ENCODE results near the gene ELL. TPM values are rescaled to one million over a fixed set of nuclear protein-coding genes. Genes with fewer than 3 reads are reported as not detected.

ELL gene
- total and polyA plus RNA-seq, 2 donors (not counting 3 experiments of a cell fraction or from before 2014, with no cell fraction given) = 9.9 to 18.2 TPM

DNA sequence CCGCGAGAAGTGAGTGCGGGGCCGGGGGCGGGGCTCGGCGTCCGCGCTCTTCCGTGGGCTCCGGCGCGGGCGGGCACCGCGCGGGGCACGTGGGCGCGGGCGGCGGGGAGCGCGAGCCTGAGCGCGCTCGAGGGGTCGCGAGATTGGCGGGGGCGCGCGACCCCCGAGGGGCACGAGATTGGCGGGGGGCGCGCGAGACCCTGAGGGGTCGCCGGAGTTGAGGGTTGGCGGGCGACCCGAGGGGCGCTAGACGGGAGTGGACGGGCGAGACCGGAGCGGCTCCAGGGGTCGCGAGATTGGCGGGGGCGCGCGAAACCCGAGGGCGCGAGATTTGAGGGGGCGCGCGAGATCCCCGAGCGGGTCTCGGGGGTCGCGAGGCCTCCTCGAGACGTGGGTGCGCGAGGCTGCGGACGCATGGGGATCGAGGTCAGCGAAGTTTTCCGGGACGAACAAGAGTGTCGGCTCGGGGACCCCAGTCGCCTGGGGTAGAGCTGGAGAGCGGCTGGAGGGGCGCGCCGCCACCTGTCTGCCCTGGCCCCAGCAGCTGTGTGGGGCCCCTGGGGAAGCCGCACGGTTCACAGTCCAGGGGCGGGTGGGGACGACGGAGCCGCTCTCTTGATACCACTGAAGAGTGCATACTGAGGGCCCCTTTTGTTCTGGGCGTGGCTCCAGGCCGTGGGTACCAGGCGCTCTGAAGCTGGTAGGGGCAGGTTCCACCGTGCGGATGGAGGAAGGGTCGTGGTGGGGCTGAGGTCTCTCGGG lies 102.0 kb downstream of the ELL start:
- peak; percentile 65 for FAIRE-seq
- Histone ChIP-seq H3K9me1 (replicated peaks; ENCODE audit: control insufficient read depth, extremely low read depth, insufficient read depth, low read length) (no peaks in the 10 kb centered on the region), H3K4me1 (ENCODE audit: control insufficient read depth, extremely low read depth, insufficient read depth, low read length) (peaks cover 40% of the 10 kb centered on the region), H3K36me3 (ENCODE audit: control insufficient read depth in 2 of 2, extremely low read depth in 1 of 2, insufficient read depth in 2 of 2, low read length in 2 of 2) (no peaks in the 10 kb centered on the region), H3K9ac (replicated peaks; ENCODE audit: extremely low read depth, insufficient read depth, low read length) (peak overlapping the region; percentile 71), H3K4me3 (replicated peaks in 1 of 3; ENCODE audit: insufficient read depth in 1 of 3, low read depth in 1 of 3, low read length in 3 of 3) (peak overlapping the region; percentile 50 to 73 (median 53)), H3K27me3 (ENCODE audit: control insufficient read depth in 2 of 2, insufficient read depth in 2 of 2, low read length in 2 of 2) (no peaks in the 10 kb centered on the region), H4K20me1 (replicated peaks; ENCODE audit: control insufficient read depth, extremely low read depth, insufficient read depth, low read length) (no peaks in the 10 kb centered on the region), H3K9me3 (replicated peaks; ENCODE audit: control insufficient read depth, insufficient read depth, low read length) (no peaks in the 10 kb centered on the region), H3K4me2 (ENCODE audit: insufficient read depth, low read length) (peak overlapping the region; percentile 57), H3K79me2 (ENCODE audit: control insufficient read depth, insufficient read depth, low read length) (peaks cover 53% of the 10 kb centered on the region), H2AFZ (ENCODE audit: low read depth, low read length) (peak overlapping the region; percentile 14), H3K27ac (ENCODE audit: insufficient read depth, low read depth, low read length) (peak overlapping the region; percentile 54)
- POLR2A ChIA-PET = interaction anchor here (1.5 to 5.8 kb wide), 3 partner anchors 9 to 139 kb away, joined by 4 to 58 read pairs (median 9); partner anchors contain the start of genes GDF15 and JUND
- no peak for DNase-seq (ENCODE audit: low read depth, low spot score)
- TF ChIP-seq GATA2 (IDR thresholded peaks at IDR 0.05; ENCODE audit: insufficient read depth, insufficient read length, low read depth, low read length) (no peak), POLR2AphosphoS5 (IDR thresholded peaks at IDR 0.05; ENCODE audit: insufficient read depth, low read depth, low read length) (peak; percentile 12)
- intact Hi-C loops (cut with micrococcal nuclease) = loop anchor here (1.0 kb wide), 1 partner anchor 17 kb away; no protein-coding TSS in a partner anchor
- dilution Hi-C loops (cut with MboI; ENCODE audit: extremely low pct_ligation_motif_present, low sequenced_read_pairs) = no loop called here
- BruUV-seq (replicated peaks) = no TSS peak
- CTCF ChIA-PET = interaction anchor here (0.8 to 11.1 kb wide), 14 partner anchors 9 to 140 kb away, joined by 3 to 119 read pairs (median 6); partner anchors contain the start of genes GDF15 and JUND

DNA sequence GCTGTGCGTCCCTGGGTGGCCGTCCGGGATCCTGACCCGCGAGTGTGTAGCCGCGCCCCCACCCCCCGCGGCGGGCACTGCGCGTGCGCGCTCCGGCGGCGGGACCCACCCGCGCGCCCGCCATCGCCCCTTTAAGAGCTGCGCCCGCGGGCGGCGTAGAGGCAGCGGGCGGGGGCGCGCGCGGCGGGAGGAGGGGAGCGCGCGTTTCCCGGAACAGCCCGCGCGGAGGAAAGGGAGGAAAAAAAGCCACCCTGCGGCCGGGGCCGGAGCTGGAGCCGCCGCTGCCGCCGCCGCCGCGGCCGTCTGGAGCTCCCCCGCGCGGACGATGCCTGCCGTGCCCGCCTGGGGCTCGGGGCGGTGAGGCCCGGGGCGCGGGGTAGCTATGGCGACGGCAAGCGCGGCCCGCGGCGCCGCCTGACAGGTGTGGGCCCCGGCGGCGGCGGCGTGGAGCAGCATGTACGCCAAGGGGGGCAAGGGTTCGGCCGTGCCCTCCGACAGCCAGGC lies 102.6 kb downstream of the ELL start, which contains the start of gene SSBP4:
Gene SSBP4, plus strand, starts transcription at position 204 of the 504 bp plus-strand sequence. Its CDS starts 251 bp downstream, at position 455.
- H3K27ac ChIP-seq (ENCODE audit: insufficient read depth, low read depth, low read length) = peak within 1 kb of the TSS; percentile 54
- intact Hi-C loops (cut with micrococcal nuclease) = loop anchor here (1.0 kb wide), 1 partner anchor 18 kb away; no protein-coding TSS in a partner anchor
- no peaks in the 10 kb centered on the region for H3K9me1 ChIP-seq (replicated peaks; ENCODE audit: control insufficient read depth, extremely low read depth, insufficient read depth, low read length)
- ChIA-PET POLR2A (interaction anchor here (1.5 to 5.8 kb wide), 3 partner anchors 9 to 139 kb away, joined by 4 to 58 read pairs (median 9); partner anchors contain the start of genes GDF15 and JUND), CTCF (interaction anchor here (0.7 to 11.1 kb wide), 15 partner anchors 9 to 306 kb away, joined by 3 to 119 read pairs (median 5); partner anchors contain the start of genes GDF15 and JUND)
- peak within 1 kb of the TSS; percentile 78 for H2AFZ ChIP-seq (ENCODE audit: low read depth, low read length)
- H3K36me3 ChIP-seq (ENCODE audit: control insufficient read depth in 2 of 2, extremely low read depth in 1 of 2, insufficient read depth in 2 of 2, low read length in 2 of 2) = no peaks in the 10 kb centered on the region
- H3K4me3 ChIP-seq (replicated peaks in 1 of 3; ENCODE audit: insufficient read depth in 1 of 3, low read depth in 1 of 3, low read length in 3 of 3) = peak within 1 kb of the TSS; percentile 50 to 73 (median 53)
- H3K9ac ChIP-seq (replicated peaks; ENCODE audit: extremely low read depth, insufficient read depth, low read length) = peak within 1 kb of the TSS; percentile 71
- TF ChIP-seq JUN (IDR thresholded peaks at IDR 0.05; ENCODE audit: borderline replicate concordance, insufficient read depth, insufficient read length, low read depth) (no peak), FOS (IDR thresholded peaks at IDR 0.05; ENCODE audit: borderline replicate concordance, insufficient read depth, low read length) (no peak), MYC (IDR thresholded peaks at IDR 0.05; ENCODE audit: low read depth, low read length) (no peak), POLR2A (IDR thresholded peaks at IDR 0.05; ENCODE audit: low read depth, low read length) (peak; percentile 49), GATA2 (IDR thresholded peaks at IDR 0.05; ENCODE audit: insufficient read depth, insufficient read length, low read depth, low read length) (no peak), POLR2AphosphoS5 (IDR thresholded peaks at IDR 0.05; ENCODE audit: insufficient read depth, low read depth, low read length) (peak; percentile 73)
- TF ChIP-seq, protein P1, sequence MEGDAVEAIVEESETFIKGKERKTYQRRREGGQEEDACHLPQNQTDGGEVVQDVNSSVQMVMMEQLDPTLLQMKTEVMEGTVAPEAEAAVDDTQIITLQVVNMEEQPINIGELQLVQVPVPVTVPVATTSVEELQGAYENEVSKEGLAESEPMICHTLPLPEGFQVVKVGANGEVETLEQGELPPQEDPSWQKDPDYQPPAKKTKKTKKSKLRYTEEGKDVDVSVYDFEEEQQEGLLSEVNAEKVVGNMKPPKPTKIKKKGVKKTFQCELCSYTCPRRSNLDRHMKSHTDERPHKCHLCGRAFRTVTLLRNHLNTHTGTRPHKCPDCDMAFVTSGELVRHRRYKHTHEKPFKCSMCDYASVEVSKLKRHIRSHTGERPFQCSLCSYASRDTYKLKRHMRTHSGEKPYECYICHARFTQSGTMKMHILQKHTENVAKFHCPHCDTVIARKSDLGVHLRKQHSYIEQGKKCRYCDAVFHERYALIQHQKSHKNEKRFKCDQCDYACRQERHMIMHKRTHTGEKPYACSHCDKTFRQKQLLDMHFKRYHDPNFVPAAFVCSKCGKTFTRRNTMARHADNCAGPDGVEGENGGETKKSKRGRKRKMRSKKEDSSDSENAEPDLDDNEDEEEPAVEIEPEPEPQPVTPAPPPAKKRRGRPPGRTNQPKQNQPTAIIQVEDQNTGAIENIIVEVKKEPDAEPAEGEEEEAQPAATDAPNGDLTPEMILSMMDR (IDR thresholded peaks at IDR 0.05; ENCODE audit: extremely low read depth in 1 of 2, insufficient read depth in 1 of 2, low read depth in 1 of 2, low read length in 2 of 2) = peak; percentile 19 to 31
- H3K79me2 ChIP-seq (ENCODE audit: control insufficient read depth, insufficient read depth, low read length) = peaks cover 49% of the 10 kb centered on the region
- no peaks in the 10 kb centered on the region for H3K9me3 ChIP-seq (replicated peaks; ENCODE audit: control insufficient read depth, insufficient read depth, low read length)
- no peaks in the 10 kb centered on the region for H3K27me3 ChIP-seq (ENCODE audit: control insufficient read depth in 2 of 2, insufficient read depth in 2 of 2, low read length in 2 of 2)
- H4K20me1 ChIP-seq (replicated peaks; ENCODE audit: control insufficient read depth, extremely low read depth, insufficient read depth, low read length) = no peaks in the 10 kb centered on the region
- dilution Hi-C loops (cut with MboI; ENCODE audit: extremely low pct_ligation_motif_present, low sequenced_read_pairs) = no loop called here
- no TSS peak for BruUV-seq (replicated peaks)
- peaks cover 46% of the 10 kb centered on the region for H3K4me1 ChIP-seq (ENCODE audit: control insufficient read depth, extremely low read depth, insufficient read depth, low read length)
- FAIRE-seq (peak; percentile 76), DNase-seq (ENCODE audit: low read depth, low spot score) (peak; percentile 76)
- H3K4me2 ChIP-seq (ENCODE audit: insufficient read depth, low read length) = peak within 1 kb of the TSS; percentile 57
